ENCODE results near the gene SDK1. TPM values are rescaled to one million over a fixed set of nuclear protein-coding genes. Genes with fewer than 3 reads are reported as not detected.

The SDK1 gene
- total and polyA plus RNA-seq, 10 of the 15 experiments (the other 5 are each of a cell fraction or from before 2014, with no cell fraction given): 0.14 to 0.33 TPM; not detected in 8

DNA sequence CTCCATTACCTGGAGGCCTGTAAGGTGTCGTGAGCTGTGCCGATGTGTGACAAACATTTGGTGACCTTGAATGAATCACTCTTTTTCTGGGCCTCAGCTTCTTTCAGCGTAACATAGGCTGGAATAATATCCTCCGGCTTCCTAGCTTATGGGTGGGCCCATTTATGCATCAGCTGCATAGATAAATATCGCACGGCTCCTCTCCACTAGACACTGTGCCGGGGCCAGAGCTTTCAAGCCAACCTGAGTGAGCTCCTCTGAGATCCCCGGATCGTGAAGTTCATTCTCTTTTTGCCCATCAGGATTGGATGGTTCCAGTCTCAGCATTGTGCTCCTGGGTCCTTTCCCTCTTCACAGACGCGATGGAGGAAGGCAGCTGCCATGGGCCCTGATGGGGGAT lies 806.8 kb downstream of the SDK1 start:
- H3K9ac ChIP-seq (ENCODE audit: control insufficient read depth, insufficient read depth, low read length): no peak overlapping the region
- in situ Hi-C loops (cut with MboI): no loop called here
- H2AFZ ChIP-seq (ENCODE audit: control insufficient read depth, low read depth, low read length): no peak overlapping the region
- 38% methylated on average over 11 of the region's 11 CpGs for WGBS (ENCODE audit: insufficient coverage, insufficient replicate concordance, low lambda C conversion rate, missing lambda C conversion rate)
- TF ChIP-seq, protein P1, sequence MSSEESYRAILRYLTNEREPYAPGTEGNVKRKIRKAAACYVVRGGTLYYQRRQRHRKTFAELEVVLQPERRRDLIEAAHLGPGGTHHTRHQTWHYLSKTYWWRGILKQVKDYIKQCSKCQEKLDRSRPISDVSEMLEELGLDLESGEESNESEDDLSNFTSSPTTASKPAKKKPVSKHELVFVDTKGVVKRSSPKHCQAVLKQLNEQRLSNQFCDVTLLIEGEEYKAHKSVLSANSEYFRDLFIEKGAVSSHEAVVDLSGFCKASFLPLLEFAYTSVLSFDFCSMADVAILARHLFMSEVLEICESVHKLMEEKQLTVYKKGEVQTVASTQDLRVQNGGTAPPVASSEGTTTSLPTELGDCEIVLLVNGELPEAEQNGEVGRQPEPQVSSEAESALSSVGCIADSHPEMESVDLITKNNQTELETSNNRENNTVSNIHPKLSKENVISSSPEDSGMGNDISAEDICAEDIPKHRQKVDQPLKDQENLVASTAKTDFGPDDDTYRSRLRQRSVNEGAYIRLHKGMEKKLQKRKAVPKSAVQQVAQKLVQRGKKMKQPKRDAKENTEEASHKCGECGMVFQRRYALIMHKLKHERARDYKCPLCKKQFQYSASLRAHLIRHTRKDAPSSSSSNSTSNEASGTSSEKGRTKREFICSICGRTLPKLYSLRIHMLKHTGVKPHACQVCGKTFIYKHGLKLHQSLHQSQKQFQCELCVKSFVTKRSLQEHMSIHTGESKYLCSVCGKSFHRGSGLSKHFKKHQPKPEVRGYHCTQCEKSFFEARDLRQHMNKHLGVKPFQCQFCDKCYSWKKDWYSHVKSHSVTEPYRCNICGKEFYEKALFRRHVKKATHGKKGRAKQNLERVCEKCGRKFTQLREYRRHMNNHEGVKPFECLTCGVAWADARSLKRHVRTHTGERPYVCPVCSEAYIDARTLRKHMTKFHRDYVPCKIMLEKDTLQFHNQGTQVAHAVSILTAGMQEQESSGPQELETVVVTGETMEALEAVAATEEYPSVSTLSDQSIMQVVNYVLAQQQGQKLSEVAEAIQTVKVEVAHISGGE (CRISPR knock-in tag; IDR thresholded peaks at IDR 0.05): no peak
- TF ChIP-seq NFYA (IDR thresholded peaks at IDR 0.05; ENCODE audit: borderline replicate concordance, low read depth, low read length) (no peak), TBL1XR1 (IDR thresholded peaks at IDR 0.05; ENCODE audit: low read depth, low read length) (no peak), STAT3 (IDR thresholded peaks at IDR 0.05; ENCODE audit: low read depth, low read length) (no peak), CHD2 (IDR thresholded peaks at IDR 0.05; ENCODE audit: borderline replicate concordance, low read depth, low read length) (no peak), ZNF207 (IDR thresholded peaks at IDR 0.05; ENCODE audit: borderline replicate concordance) (no peak), YY1 (IDR thresholded peaks at IDR 0.05; ENCODE audit: low read depth, low read length) (no peak), MXI1 (IDR thresholded peaks at IDR 0.05; ENCODE audit: low read depth, low read length) (no peak)
- TF ChIP-seq, protein P2, sequence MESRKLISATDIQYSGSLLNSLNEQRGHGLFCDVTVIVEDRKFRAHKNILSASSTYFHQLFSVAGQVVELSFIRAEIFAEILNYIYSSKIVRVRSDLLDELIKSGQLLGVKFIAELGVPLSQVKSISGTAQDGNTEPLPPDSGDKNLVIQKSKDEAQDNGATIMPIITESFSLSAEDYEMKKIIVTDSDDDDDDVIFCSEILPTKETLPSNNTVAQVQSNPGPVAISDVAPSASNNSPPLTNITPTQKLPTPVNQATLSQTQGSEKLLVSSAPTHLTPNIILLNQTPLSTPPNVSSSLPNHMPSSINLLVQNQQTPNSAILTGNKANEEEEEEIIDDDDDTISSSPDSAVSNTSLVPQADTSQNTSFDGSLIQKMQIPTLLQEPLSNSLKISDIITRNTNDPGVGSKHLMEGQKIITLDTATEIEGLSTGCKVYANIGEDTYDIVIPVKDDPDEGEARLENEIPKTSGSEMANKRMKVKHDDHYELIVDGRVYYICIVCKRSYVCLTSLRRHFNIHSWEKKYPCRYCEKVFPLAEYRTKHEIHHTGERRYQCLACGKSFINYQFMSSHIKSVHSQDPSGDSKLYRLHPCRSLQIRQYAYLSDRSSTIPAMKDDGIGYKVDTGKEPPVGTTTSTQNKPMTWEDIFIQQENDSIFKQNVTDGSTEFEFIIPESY (IDR thresholded peaks at IDR 0.05): no peak
- no peaks in the 10 kb centered on the region; the same call in 2 of the 3 replicates for H3K9me3 ChIP-seq (replicated peaks; ENCODE audit: control insufficient read depth, insufficient read depth, low read length)
- ATAC-seq (no peak), FAIRE-seq (no peak), DNase-seq (ENCODE audit: low read depth, low spot score) (no peak)
- no TSS peak for BruUV-seq (replicated peaks)
- H3K4me2 ChIP-seq (ENCODE audit: control insufficient read depth, insufficient read depth): no peak overlapping the region
- H4K20me1 ChIP-seq (ENCODE audit: control insufficient read depth, insufficient read depth): no peaks in the 10 kb centered on the region
- intact Hi-C loops (cut with micrococcal nuclease; ENCODE audit: unreplicated experiment): no loop called here
- ChIA-PET CTCF (no interaction called here), POLR2A (interaction anchor here (0.6 kb wide), 1 partner anchor 172 kb away, joined by 6 read pairs; no protein-coding TSS in a partner anchor), RAD21 (ENCODE audit: unreplicated experiment) (no interaction called here), SMC1A (ENCODE audit: uncharacterized antibody, unreplicated experiment) (no interaction called here)
- H3K27ac ChIP-seq (ENCODE audit: control insufficient read depth, insufficient read depth): no peak overlapping the region
- H3K4me1 ChIP-seq (ENCODE audit: control insufficient read depth, insufficient read depth, low read length): no peaks in the 10 kb centered on the region
- H3K27me3 ChIP-seq (replicated peaks in 1 of 2; ENCODE audit: control insufficient read depth in 2 of 2, insufficient read depth in 2 of 2, low read length in 1 of 2): no peaks in the 10 kb centered on the region
- no peaks in the 10 kb centered on the region for H3K79me2 ChIP-seq (ENCODE audit: control insufficient read depth, insufficient read depth, low read length)
- H3K4me3 ChIP-seq: no peak overlapping the region
- H3K36me3 ChIP-seq (ENCODE audit: control insufficient read depth in 2 of 2, insufficient read depth in 2 of 2, low read length in 1 of 2): no peaks in the 10 kb centered on the region

Measured in GM12878 (cell line).